ENCODE results near the gene TCTN1.

Gene TCTN1

GRCh38 chr12:110677982-110678381 is 64.1 kb downstream of the TCTN1 start:
- H3K27me3 ChIP-seq (ENCODE audit: insufficient read depth, low read length, poor library complexity), result no peaks in the 10 kb centered on the region
- no peak overlapping the region for H2AFZ ChIP-seq (ENCODE audit: low read depth, low read length)
- ATAC-seq (ENCODE audit: insufficient read depth, low read depth) (no peak), DNase-seq (no peak)
- H3K4me3 ChIP-seq (ENCODE audit: low read depth in 1 of 2, low read length in 2 of 2), result no peak overlapping the region
- TF ChIP-seq EZH2 (IDR thresholded peaks at IDR 0.05; ENCODE audit: borderline replicate concordance, low read depth, low read length, severe bottlenecking) (no peak), CTCF (IDR thresholded peaks at IDR 0.05; ENCODE audit: borderline replicate concordance, extremely low read depth, low read length, poor library complexity, severe bottlenecking) (no peak)
- H3K4me2 ChIP-seq (ENCODE audit: insufficient read depth, low read length), result no peak overlapping the region
- peaks cover 5% of the 10 kb centered on the region for H3K9me3 ChIP-seq (ENCODE audit: insufficient read depth, low read length, severe bottlenecking)
- H4K20me1 ChIP-seq (ENCODE audit: insufficient read depth, low read length), result no peaks in the 10 kb centered on the region
- H3K4me1 ChIP-seq (ENCODE audit: insufficient read depth, low read length), result peaks cover 4% of the 10 kb centered on the region; the same call in 1 of the 2 replicates
- H3K9ac ChIP-seq (ENCODE audit: low read depth, low read length), result no peak overlapping the region
- H3K27ac ChIP-seq (ENCODE audit: low read length), result no peak overlapping the region
- H3K79me2 ChIP-seq (ENCODE audit: insufficient read depth, low read length), result no peaks in the 10 kb centered on the region
- H3K36me3 ChIP-seq (ENCODE audit: insufficient read depth, low read length), result no peaks in the 10 kb centered on the region; the same call in 1 of the 2 replicates

GRCh38 chr12:110679201-110679600 is 65.3 kb downstream of the TCTN1 start:
- TF ChIP-seq CTCF (IDR thresholded peaks at IDR 0.05; ENCODE audit: borderline replicate concordance, extremely low read depth, low read length, poor library complexity, severe bottlenecking) (no peak), EZH2 (IDR thresholded peaks at IDR 0.05; ENCODE audit: borderline replicate concordance, low read depth, low read length, severe bottlenecking) (no peak)
- Histone ChIP-seq H3K4me2 (ENCODE audit: insufficient read depth, low read length) (no peak overlapping the region), H4K20me1 (ENCODE audit: insufficient read depth, low read length) (no peaks in the 10 kb centered on the region), H3K36me3 (ENCODE audit: insufficient read depth, low read length) (no peaks in the 10 kb centered on the region), H3K4me3 (ENCODE audit: low read depth in 1 of 2, low read length in 2 of 2) (no peak overlapping the region), H3K9me3 (ENCODE audit: insufficient read depth, low read length, severe bottlenecking) (peaks cover 5% of the 10 kb centered on the region), H3K79me2 (ENCODE audit: insufficient read depth, low read length) (no peaks in the 10 kb centered on the region), H2AFZ (ENCODE audit: low read depth, low read length) (no peak overlapping the region), H3K27ac (ENCODE audit: low read length) (no peak overlapping the region), H3K4me1 (ENCODE audit: insufficient read depth, low read length) (peaks cover 4% of the 10 kb centered on the region; the same call in 1 of the 2 replicates), H3K9ac (ENCODE audit: low read depth, low read length) (no peak overlapping the region), H3K27me3 (ENCODE audit: insufficient read depth, low read length, poor library complexity) (no peaks in the 10 kb centered on the region)
- no peak for DNase-seq
- no peak for ATAC-seq (ENCODE audit: insufficient read depth, low read depth)

- Histone ChIP-seq H3K9ac (ENCODE audit: low read depth, low read length) (no peak overlapping the region), H3K27ac (ENCODE audit: low read length) (no peak overlapping the region), H3K79me2 (ENCODE audit: insufficient read depth, low read length) (no peaks in the 10 kb centered on the region)
Measured at GRCh38 chr12:110680032-110680431, 66.1 kb downstream of the TCTN1 start.

More at GRCh38 chr12:110680032-110680431, 66.1 kb downstream of the TCTN1 start:
- peaks cover 4% of the 10 kb centered on the region; the same call in 1 of the 2 replicates for H3K4me1 ChIP-seq (ENCODE audit: insufficient read depth, low read length)
- H4K20me1 ChIP-seq (ENCODE audit: insufficient read depth, low read length), result no peaks in the 10 kb centered on the region
- no peak for ATAC-seq (ENCODE audit: insufficient read depth, low read depth)
- H3K4me2 ChIP-seq (ENCODE audit: insufficient read depth, low read length), result no peak overlapping the region
- H2AFZ ChIP-seq (ENCODE audit: low read depth, low read length), result no peak overlapping the region
- no peak for TF ChIP-seq CTCF (IDR thresholded peaks at IDR 0.05; ENCODE audit: borderline replicate concordance, extremely low read depth, low read length, poor library complexity, severe bottlenecking)
- no peak for TF ChIP-seq EZH2 (IDR thresholded peaks at IDR 0.05; ENCODE audit: borderline replicate concordance, low read depth, low read length, severe bottlenecking)
- H3K27me3 ChIP-seq (ENCODE audit: insufficient read depth, low read length, poor library complexity), result no peaks in the 10 kb centered on the region
- H3K9me3 ChIP-seq (ENCODE audit: insufficient read depth, low read length, severe bottlenecking), result no peaks in the 10 kb centered on the region
- no peak for DNase-seq
- no peaks in the 10 kb centered on the region for H3K36me3 ChIP-seq (ENCODE audit: insufficient read depth, low read length)
- no peak overlapping the region for H3K4me3 ChIP-seq (ENCODE audit: low read depth in 1 of 2, low read length in 2 of 2)
